Stimulated activated CD4-positive, alpha-beta T cell treated with anti-CD3 and anti-CD28 coated beads, Interleukin-12 subunit alpha, Interleukin-12 subunit beta, amount 100 ng/mL, for 24 hours (primary cell): ENCODE results near the gene MAPK8IP3.
A peak's percentile ranks its signal among the peaks of the same experiment; 100 is the strongest.

ENCODE experiments used
- DNase-seq, 2 experiments: peaks; one replicate each; pipeline ENCODE4 v3.0.0-alpha.2; 2020; ENCODE audit warnings: low read depth in 2 of 2

The MAPK8IP3 gene

DNA sequence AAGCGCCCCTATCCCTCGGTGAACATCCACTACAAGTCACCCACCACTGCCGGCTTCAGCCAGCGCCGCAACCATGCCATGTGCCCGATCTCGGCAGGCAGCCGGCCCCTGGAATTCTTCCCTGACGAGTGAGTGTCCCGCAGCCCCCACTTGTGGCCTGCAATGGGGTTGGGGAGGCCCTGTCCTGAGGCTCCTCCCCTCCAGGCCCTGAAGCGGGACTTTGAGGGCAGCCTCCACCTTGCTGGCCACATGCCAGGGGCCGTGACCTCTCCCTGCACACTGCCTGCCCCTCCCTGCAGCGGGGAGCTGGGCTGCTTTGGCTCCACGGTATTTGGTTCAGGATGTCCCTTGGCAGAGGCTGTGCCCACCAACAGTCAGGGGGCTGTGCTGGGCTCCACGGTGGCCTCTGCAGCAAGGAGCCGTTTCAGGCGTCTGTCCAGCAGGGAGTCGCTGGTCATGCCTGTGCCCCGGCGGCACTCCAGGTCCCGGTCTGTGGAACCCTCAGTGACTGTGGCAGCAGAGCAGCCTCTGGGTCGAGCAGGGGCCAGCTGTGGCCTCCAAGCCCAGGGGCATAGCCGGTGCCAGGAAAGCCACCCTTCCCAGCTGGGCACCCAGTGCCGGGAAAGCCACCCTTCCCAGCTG is 57.0 kb downstream of the MAPK8IP3 start:
- DNase-seq = no peak

DNA sequence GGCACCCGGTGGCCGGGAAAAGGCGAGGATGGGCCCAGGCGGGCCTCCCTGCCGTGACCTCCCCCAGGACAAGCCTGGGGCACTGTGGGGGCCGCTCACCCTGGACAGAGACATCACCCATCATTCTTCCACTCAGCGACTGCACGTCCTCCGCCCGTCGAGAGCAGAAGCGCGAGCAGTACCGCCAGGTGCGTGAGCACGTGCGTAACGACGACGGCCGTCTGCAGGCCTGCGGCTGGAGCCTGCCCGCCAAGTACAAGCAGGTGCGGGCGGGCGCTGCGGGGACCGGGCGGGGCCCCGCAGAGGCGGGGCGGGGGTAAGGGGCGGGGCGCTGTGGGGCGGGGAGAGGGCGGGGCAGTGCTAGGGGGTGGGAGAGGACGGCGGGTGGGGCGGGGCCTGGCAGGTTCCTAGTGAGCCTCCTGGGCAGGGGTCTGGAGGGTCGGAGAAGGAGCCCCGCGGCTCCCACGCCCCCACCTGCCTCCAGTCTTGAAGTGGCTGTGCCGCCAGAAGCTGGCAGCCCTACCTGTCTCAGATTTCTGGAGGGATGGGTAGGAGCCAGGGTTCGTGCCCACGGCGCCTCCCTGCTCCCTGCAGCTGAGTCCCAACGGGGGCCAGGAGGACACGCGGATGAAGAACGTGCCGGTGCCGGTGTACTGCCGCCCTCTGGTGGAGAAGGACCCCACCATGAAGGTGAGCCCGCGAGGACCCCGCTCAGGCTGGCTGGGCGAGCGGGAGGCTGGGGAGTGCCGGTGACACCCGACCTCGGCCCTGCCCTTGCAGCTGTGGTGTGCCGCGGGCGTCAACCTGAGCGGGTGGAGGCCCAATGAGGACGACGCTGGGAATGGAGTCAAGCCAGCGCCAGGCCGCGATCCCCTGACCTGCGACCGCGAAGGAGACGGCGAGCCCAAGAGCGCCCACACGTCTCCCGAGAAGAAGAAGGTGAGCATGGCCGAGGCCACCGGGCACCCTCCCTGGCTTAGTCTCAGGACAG is 57.8 kb downstream of the MAPK8IP3 start:
- no peak for DNase-seq

DNA sequence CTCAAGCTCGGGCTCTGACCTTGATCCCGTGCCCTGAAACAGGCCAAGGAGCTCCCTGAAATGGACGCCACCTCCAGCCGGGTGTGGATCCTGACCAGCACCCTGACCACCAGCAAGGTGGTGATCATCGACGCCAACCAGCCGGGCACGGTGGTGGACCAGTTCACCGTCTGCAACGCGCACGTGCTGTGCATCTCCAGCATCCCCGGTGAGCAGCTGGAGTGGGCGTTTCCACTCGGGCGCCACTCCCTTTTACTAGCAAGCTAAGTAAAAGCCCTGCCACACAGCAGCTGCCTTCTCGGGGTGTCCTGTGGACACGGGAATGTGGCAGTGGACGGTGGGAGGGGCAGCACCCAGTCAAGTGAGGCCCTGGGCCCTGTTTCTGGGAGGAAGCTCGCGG is 59.0 kb downstream of the MAPK8IP3 start:
- no peak for DNase-seq

DNA sequence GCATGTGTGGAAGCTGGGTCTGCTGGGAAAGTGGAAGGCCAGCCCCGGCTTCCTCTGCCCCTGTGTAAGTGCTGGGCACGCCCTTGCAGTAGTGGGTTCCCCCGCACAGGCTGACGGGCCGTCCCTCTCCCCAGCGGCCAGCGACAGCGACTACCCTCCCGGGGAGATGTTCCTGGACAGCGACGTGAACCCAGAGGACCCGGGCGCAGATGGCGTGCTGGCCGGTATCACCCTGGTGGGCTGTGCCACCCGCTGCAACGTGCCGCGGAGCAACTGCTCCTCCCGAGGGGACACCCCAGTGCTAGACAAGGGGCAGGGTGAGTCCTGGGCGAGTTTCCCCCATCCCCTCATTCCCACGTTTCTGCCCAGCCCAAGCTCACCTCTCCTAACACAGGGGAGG is 59.8 kb downstream of the MAPK8IP3 start:
- no peak for DNase-seq

DNA sequence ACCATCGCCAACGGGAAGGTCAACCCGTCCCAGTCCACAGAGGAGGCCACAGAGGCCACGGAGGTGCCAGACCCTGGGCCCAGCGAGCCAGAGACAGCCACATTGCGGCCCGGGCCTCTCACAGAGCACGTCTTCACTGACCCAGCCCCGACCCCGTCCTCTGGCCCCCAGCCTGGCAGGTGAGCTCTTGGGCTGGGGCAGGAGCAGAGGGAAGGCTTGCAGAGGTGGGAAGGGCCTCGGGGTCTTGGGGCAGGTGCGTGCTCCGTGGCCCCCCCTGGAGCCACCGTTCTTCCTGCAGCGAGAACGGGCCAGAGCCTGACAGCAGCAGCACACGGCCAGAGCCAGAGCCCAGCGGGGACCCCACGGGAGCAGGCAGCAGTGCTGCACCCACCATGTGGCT is 60.2 kb downstream of the MAPK8IP3 start:
- no peak for DNase-seq

DNA sequence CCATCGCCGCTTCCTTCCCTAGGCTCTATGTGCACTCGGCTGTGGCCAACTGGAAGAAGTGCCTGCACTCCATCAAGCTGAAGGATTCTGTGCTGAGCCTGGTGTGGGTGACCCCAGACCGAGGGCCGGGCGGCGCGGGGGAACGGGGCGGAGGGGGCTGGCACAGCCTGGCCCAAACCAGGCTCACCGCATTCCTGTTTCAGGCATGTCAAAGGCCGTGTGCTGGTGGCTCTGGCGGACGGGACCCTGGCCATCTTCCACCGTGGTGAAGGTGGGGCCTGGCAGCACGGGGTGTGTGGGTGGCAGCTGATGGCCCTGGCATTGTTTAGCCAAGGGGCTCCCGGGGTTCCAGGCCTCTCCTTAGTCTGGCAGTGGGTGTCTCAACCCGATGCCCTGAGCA is 60.7 kb downstream of the MAPK8IP3 start:
- no peak for DNase-seq

DNA sequence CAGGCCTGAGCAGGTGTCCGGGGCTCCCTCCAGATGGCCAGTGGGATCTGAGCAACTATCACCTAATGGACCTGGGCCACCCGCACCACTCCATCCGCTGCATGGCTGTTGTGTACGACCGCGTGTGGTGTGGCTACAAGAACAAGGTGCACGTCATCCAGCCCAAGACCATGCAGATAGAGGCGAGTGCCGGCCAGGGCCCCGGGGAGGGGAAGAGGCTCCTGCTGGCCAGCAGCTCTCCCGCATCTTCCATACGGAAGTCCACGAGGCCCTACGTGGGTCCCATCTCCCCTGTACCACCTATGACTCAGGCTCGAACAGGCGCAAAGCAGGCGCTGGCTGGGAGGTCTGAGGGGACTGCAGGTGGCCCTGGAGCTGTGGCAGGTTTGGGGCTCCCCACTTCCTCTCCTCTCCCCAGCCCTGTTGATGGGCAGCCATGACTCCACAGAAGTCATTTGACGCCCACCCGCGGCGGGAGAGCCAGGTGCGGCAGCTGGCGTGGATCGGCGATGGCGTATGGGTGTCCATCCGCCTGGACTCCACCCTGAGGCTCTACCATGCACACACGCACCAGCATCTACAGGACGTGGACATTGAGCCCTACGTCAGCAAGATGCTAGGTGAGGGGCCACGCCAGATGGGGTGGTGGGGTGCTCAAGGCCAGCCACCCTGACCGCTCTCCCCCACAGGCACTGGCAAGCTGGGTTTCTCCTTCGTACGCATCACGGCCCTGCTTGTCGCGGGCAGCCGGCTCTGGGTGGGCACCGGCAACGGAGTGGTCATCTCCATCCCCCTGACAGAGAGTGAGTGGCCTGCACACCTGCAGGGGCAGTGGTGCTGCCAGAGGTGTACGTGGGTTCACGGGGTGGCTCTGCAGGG is 61.4 kb downstream of the MAPK8IP3 start:
- DNase-seq = no peak

DNA sequence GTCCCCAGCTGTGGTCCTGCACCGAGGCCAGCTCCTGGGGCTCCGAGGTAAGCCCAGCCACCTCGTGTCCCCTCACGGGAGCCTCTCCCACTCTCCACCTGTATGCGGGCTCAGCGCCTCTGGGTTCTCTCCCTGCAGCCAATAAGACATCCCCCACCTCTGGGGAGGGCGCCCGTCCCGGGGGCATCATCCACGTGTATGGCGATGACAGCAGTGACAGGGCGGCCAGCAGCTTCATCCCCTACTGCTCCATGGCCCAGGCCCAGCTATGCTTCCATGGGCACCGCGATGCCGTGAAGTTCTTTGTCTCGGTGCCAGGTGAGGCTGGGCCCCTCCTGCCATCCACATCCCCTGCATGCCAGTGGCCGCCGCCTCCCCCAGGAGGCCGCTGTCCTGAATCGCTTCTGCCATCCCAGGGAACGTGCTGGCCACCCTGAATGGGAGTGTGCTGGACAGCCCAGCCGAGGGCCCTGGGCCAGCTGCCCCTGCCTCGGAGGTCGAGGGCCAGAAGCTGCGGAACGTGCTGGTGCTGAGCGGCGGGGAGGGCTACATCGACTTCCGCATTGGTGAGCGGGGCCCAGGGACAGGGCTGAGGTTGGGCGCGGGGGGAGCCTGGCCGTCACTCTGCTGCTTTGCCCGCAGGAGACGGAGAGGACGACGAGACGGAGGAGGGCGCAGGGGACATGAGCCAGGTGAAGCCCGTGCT is 62.2 kb downstream of the MAPK8IP3 start:
- DNase-seq = no peak

DNA sequence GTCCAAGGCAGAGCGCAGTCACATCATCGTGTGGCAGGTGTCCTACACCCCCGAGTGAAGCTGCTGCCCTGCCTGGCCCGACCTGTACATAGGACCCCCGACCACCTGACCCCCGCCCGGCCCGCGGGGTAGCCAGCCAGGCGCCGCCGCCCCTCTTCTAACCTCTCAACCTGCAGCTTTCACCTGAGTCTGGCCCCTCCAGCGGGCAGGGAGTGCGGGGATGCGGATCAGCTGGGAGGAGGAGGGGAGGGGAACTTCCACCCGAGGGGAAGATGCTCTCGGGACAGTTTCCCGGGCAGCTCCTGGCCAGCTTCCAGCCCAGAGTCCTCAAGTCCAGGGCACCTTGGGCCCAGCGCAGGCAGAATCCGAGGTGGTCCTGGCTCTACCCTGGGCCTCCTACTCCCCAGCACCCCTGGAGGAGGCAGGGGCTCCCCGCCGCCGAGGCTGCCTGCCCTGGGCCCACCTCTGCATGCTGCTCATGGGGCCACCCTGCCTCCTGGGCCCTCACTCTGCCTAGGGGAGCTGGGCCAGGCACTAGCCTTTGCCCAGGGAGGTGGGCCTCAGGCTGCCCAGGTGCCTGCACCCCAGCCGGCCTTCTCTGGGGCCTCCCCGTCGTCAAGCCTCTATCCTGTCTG is 62.9 kb downstream of the MAPK8IP3 start:
- DNase-seq = no peak

DNA sequence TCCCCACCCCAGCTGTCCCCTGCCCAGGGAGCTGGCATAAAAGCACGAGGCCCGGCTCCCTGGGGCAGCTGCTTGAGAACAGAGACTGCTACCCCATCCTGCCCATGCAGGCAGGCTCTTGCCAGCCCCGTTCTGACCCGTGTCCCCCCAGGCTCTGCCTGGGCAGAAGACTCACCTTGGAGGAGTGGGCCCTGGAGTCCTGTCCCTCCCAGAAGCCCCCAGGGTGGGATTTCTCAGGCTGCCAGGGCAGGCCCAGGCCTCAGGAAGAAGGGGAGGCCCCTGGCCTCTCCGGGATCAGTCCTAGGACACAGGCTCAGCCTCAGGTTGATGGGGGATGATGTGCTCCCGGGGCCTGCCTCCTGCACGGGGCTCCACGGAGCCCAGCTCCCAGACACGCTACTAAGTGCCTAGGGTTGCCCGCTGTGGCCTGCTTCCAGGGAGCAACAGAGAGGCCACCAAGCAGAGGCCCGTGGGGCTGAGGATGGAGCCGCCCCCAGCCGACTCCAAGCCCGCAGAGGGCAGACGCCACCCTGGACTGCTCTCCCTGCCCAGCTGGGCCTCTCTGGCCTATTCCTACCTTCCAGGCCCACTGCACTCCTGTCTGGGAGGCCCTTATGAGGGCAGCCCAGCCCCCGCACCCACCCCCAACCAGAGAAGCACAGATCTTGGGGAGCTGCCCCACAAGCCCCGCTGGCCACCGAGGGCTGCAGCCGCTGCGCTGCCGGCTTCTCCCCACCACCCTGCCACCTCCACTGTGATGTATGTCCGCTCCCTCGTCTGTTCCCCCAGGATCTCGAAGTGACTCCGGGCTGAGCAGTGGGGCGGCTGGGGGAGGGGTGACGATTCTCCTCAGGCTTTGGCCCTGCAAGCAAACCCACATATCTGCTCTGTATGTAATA is 63.7 kb downstream of the MAPK8IP3 start:
- no peak for DNase-seq

DNA sequence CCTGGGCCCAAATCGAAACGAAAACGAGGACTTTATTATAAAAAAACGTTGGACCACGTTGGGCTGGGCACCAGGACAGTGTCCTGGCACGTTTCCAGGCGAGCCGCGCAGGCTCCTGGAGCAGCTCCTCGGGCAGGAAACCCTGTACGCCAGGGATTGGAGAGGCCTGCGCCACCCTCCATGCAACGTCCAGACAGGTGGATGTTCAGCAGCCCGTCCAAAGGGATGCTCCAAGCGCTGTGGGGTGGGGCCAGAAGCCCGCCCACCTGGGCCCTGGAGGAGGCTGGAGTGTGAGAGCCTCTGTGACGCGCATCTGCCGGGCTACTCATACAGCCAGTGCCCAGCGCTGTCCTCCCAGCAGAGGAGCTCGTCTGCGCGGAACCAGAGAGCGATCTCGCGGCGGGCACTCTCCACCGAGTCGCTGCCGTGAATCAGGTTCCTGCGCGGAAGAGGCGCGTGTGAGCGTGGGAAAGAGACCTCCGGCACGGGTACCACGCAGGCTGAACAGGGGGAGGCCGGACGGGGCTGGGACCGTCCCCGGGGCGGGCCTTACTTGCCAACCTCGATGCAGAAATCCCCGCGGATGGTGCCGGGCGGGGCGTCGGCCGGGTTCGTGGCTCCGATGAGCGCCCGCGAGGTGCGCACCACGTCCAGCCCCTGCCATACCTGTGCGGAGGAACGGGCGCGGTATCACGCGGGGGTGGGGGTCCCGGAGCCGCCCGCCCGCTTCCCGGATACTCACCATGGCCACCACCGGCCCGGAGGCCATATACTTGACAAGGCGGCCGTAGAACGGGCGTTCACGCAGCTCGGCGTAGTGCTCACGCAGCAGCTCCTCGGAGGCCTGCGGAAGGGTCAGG is 64.6 kb downstream of the MAPK8IP3 start:
- peak in 1 of 2 experiments; percentile 51 for DNase-seq

DNA sequence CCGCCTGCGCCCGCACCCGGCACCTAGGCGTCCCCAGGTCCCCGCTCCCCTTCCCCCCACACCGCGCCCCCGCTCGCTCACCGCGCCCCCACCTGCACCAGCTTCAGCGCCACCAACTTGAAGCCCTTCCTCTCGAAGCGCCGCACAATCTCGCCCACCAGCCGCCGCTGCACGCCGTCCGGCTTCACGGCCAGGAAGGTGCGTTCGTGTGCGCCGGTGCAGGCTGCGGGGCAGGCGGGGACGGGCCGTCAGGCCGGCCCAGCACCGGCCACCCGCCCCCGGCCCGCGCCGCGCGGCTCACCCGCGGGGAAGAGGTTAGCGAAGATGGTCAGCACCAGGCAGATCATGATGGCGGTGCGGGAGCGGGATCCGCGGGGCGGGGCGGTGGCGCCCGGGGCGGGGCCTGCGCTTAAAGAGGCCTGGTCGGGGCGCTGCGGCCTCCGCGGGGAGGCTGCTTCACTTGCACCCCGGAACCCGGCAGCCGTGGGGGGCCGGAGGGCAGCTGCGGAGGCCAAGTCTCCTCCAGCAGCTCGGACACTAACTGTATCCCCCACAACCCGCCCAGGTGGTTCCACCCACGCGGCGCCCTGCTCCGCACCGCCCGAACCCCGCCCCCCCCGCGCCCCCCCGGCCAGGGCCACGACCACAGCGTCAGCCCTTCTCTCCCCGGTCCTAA is 65.3 kb downstream of the MAPK8IP3 start, which contains the start of gene NME3:
NME3 (minus strand) TSS at position 356 of the 676 bp plus-strand sequence; CDS start at position 347, 9 bp downstream.
- peak; percentile 55 to 77 for DNase-seq

DNA sequence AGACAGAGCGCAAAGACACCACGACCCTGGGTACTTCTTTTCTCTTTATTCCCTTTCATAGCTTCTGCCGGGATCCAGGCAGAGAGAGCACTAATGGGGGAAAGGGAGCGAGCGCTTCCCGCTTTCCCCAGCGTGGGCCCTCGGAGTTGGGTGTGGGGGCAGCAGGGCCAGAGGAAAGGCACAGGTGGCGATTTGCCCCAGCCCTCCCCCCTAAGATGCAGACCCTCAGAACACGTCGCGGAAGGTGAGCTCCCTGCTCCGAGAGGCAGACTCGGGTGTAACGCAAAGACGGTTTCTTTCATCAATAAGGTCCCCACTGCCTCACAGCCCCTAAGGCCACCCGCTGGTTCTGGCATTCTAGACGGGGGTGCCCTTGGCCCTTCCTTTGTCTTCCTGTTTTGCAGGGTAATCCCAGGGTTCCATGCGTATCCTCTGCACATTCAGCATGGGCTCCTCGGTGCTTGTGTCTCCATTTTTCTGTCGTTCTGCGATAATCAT is 65.9 kb downstream of the MAPK8IP3 start:
- no peak for DNase-seq

DNA sequence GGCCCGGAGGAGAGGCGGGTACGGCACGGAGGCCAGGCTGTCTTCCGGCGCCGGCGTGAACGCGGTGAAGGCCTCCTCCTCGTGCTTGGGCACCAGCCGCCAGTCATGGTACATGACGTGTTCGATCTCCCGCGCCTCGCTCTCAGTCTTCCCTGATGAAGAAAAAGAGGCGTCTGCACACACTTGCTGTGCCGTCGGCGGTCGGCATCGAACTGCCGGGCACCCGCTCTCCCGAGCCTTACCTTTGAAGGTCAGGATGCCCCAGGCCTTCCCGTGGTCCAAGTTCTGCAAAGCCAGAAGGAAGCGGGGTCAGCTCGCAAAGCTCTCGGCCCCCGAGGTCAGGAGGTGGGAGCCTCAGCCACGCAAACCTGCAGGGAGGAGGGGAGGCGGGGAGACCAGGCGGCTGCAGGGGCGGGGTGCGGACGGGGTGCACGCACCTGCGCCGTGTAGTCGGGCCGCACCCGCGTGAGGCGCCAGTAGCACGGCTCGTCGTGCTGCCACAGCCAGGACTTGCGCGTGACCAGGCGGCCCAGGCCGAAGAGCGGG is 66.4 kb downstream of the MAPK8IP3 start, which contains the start of gene EME2:
EME2 (plus strand) TSS at position 449 of the 546 bp plus-strand sequence. CDS start 418 bp downstream, outside the sequence.
- DNase-seq = peak; percentile 25 to 41

DNA sequence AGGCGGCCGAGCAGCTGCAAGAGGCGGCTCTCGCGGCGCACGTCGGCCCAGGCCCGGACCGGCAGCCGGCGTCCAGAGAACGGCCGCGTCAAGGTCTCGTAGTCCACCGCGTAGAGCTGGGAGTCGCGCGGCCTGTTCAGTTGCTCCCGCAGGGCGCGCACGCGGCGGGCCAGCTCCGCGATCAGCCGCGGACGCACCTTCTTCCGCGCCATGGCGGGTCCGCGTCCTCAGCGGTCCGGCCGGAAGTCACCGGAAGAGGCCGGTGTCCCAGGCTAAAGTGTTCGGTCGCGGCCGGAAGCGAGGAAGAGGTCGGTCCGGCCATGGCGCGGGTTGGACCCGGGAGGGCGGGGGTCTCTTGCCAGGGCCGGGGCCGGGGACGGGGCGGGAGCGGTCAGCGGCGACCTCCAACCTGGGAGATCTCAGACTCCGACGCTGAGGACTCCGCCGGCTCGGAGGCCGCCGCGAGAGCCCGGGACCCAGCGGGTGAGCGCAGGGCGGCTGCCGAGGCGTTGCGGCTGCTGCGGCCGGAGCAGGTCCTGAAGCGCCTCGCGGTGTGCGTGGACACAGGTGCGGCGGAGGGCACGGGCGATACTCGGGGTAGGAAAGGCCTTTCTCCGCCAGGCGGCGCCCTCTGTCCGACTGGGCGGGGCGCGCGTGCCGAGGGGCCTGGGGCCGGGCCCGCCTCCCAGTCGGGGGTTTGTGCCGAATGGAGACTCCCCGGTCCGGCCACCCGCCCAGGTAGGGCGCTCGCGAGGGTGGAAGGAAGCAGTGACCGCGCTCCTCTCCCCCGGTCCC is 67.1 kb downstream of the MAPK8IP3 start, which contains the start of gene MRPS34:
MRPS34 (minus strand) TSS at position 227 of the 795 bp plus-strand sequence; CDS start at position 212, 15 bp downstream.
- DNase-seq = peak; percentile 74 to 78

DNA sequence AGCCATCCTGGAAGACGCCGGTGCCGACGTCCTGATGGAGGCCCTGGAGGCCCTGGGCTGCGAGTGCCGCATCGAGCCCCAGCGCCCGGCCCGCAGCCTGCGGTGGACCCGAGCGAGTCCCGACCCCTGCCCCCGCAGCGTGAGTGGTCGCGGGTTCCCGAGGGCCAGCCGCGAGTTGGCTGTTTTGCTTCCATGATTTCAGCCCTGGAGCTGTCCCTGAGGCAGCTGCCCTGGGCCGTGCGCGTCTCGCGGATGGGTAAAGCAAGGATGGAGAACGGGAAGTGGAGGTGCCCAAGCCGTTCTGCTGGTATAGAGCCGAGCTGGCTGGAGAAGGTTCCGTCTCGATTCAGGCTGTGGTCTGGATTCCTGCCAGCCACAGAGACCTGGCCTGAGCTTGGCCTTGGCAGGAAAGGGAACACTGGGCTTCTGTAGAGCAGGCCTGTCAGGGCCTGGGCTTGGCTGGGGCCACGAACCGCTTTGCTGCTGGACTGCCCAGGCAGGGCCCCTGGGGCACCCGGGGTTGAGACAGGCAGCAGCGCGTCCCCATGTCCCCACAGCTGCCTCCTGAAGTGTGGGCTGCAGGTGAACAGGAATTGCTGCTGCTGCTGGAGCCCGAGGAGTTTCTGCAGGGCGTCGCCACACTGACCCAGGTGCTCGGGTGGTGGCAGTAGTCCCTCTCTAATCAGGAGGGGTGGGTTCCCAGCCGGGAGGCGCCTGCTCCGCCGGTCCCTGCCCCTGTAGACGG is 67.9 kb downstream of the MAPK8IP3 start:
- DNase-seq = no peak
